Spleen (tissue), 11 donors: ENCODE measurements around the gene NOSIP. TPM values are rescaled to one million over a fixed set of nuclear protein-coding genes. Genes with fewer than 3 reads are reported as not detected.

Source experiments
- DNase-seq: peaks from one replicate; pipeline ENCODE4 v3.0.0-alpha.2; 2020
- H3K27ac ChIP-seq, 8 donors: fragments of 200-600 bp; sonication (generic) in 7 of 8; 1 replicate in 4 of 8; 2 replicates in 4 of 8; pipeline versions ENCODE4 v1.5.0 to v1.8.0; 2016 to 2021; ENCODE audit warnings: inconsistent platforms in 4 of 8, mild to moderate bottlenecking in 4 of 8, moderate library complexity in 1 of 8
- H3K27me3 ChIP-seq, 7 donors: fragments of 200-600 bp; sonication (generic) in 6 of 7; replicated peaks in 1 of 7; 1 replicate in 4 of 7; 2 replicates in 3 of 7; pipeline versions ENCODE4 v1.5.0 to v1.8.0; 2016 to 2021; ENCODE audit warnings: inconsistent platforms in 3 of 7, mild to moderate bottlenecking in 1 of 7
- H3K36me3 ChIP-seq, 6 donors: fragments of 200-600 bp; sonication (generic) in 5 of 6; 1 replicate in 4 of 6; 2 replicates in 2 of 6; pipeline versions ENCODE4 v1.5.0 to v1.8.0; 2016 to 2021; ENCODE audit warnings: inconsistent platforms in 2 of 6
- H3K4me1 ChIP-seq, 6 donors: fragments of 200-600 bp; sonication (generic) in 5 of 6; 1 replicate in 3 of 6; 2 replicates in 3 of 6; pipeline versions ENCODE4 v1.5.0 to v1.8.0; 2016 to 2021; ENCODE audit warnings: inconsistent platforms in 3 of 6
- H3K4me3 ChIP-seq, 8 donors: fragments of 200-600 bp; sonication (generic) in 7 of 8; 1 replicate in 4 of 8; 2 replicates in 4 of 8; pipeline versions ENCODE4 v1.5.0 to v1.8.0; 2016 to 2021; ENCODE audit warnings: inconsistent platforms in 4 of 8, mild to moderate bottlenecking in 4 of 8, moderate library complexity in 2 of 8
- H3K9me3 ChIP-seq, 8 donors: fragments of 200-600 bp; sonication (generic) in 7 of 8; 1 replicate in 4 of 8; 2 replicates in 4 of 8; pipeline versions ENCODE4 v1.5.0 to v1.8.0; 2016 to 2021; ENCODE audit warnings: inconsistent platforms in 4 of 8
- CTCF ChIP-seq, 11 experiments: fragments of 200-600 bp in 7 of 11; fragments of 450-650 bp in 4 of 11; sonication (generic) in 4 of 11; IDR thresholded peaks in 8 of 11; conservative IDR thresholded peaks in 3 of 11; 1 replicate in 7 of 11; 2 replicates in 4 of 11; pipeline versions ENCODE4 v1.4.0 to v1.8.0; 2016 to 2021; ENCODE audit warnings: antibody characterized with exemption in 11 of 11, inconsistent platforms in 4 of 11, mild to moderate bottlenecking in 1 of 11
- POLR2A ChIP-seq, 3 donors: fragments of 450-650 bp; IDR thresholded peaks; one replicate each; pipeline ENCODE4 v1.5.1; 2017; ENCODE audit warnings: antibody characterized with exemption in 3 of 3, mild to moderate bottlenecking in 1 of 3
- POLR2AphosphoS5 ChIP-seq, 3 donors: sonication (generic); formaldehyde crosslinking; IDR thresholded peaks; one replicate each; pipeline ENCODE4 v1.5.1; 2017; ENCODE audit warnings: antibody characterized with exemption in 3 of 3
- WGBS, 5 donors: extraction: QIAGEN DNeasy Blood & Tissue Kit in 3 of 5; methylation state at CpG; one replicate each; pipeline versions ENCODE4 v1.1.5 to v1.1.7; 2013 to 2018; 5-methylcytosine and 5-hydroxymethylcytosine counted together
- intact Hi-C: fragments of 100-400 bp; cut with DNase I; formaldehyde crosslinking; loops from one replicate; pipeline ENCODE4 v1.15.0; 2023; ENCODE audit warnings: low total_unique reads
- polyA plus RNA-seq, 3 donors: library from polyadenylated mRNA; stranded (reverse); fragments of 200-250 nt; gene quantifications; one replicate each; pipeline ENCODE4 v1.2.1, GENCODE V29; 2013
- total RNA-seq, 7 donors: library from RNA; depleted of rRNA in 3 of 7; stranded (reverse); fragments of >200 nt in 3 of 7; fragmentation: NEBNext Ultra II Directional in 4 of 7; extraction: Animal tissue kit (Norgen Biotek cat#: 25700) in 4 of 7; gene quantifications; one replicate each; pipeline versions ENCODE4 v1.1.0 to v1.2.1, GENCODE V29; 2016 to 2021
- donor health status: healthy with polysubstance abuse.
- donor health status: DM: no; HTN: no; CAD: no; lungs with moderate emphysema.
- donor health status: DM: no; HTN: no; CAD: no.
- donor health status: Bipolar disorder and iron deficiency.
- donor health status: healthy.
- donor health status: DM: no; HTN: no; CAD: no.
- donor health status: DM: yes; HTN: yes; CAD: no.

Gene NOSIP
- total and polyA plus RNA-seq, 10 donors = 58.6 to 152 (median 71.7) TPM

- peaks cover 0 to 89% (median 46%) of the 10 kb centered on the region in 6 donors for H3K36me3 ChIP-seq
- H3K27ac ChIP-seq = peak overlapping the region in 5 of 8 donors; percentile 58 to 85 (median 76)
Observed at GRCh38 chr19:49559443-49559842, 20.9 kb downstream of the NOSIP start.

GRCh38 chr19:49558591-49558990, 21.8 kb downstream of the NOSIP start:
- intact Hi-C loops = no loop called here
- Histone ChIP-seq H3K4me3 (peak overlapping the region in 2 of 8 donors; percentile 32 to 55), H3K36me3 (peaks cover 0 to 89% (median 46%) of the 10 kb centered on the region in 6 donors), H3K27ac (peak overlapping the region in 3 of 8 donors; percentile 76 to 85 (median 76)), H3K27me3 (no peaks in the 10 kb centered on the region), H3K4me1 (peaks cover 31 to 95% (median 64%) of the 10 kb centered on the region in 6 donors), H3K9me3 (no peaks in the 10 kb centered on the region)
- WGBS, 5 donors = 75 to 90% (median 86%) methylated on average over 7 of the region's 7 CpGs
- TF ChIP-seq CTCF (IDR thresholded peaks at IDR 0.05 in 8 of 11, conservative IDR thresholded peaks at IDR 0.05 in 3 of 11) (no peak), POLR2A (IDR thresholded peaks at IDR 0.05) (no peak), POLR2AphosphoS5 (IDR thresholded peaks at IDR 0.05) (no peak)
- DNase-seq = no peak

More at GRCh38 chr19:49559443-49559842, 20.9 kb downstream of the NOSIP start:
- Histone ChIP-seq H3K4me3 (peak overlapping the region in 4 of 8 donors; percentile 10 to 55 (median 26)), H3K4me1 (peaks cover 25 to 95% (median 59%) of the 10 kb centered on the region in 6 donors), H3K27me3 (no peaks in the 10 kb centered on the region), H3K9me3 (no peaks in the 10 kb centered on the region)
- WGBS, 5 donors = 87 to 97% (median 93%) methylated on average over 3 of the region's 3 CpGs
- TF ChIP-seq POLR2AphosphoS5 (IDR thresholded peaks at IDR 0.05) (no peak), POLR2A (IDR thresholded peaks at IDR 0.05) (no peak), CTCF (IDR thresholded peaks at IDR 0.05 in 8 of 11, conservative IDR thresholded peaks at IDR 0.05 in 3 of 11) (no peak)
- no peak for DNase-seq
- intact Hi-C loops = no loop called here

- Histone ChIP-seq H3K9me3 (no peaks in the 10 kb centered on the region), H3K36me3 (peaks cover 0 to 86% (median 46%) of the 10 kb centered on the region in 6 donors), H3K27me3 (no peaks in the 10 kb centered on the region), H3K4me1 (peaks cover 28 to 95% (median 64%) of the 10 kb centered on the region in 6 donors), H3K4me3 (peak overlapping the region in 1 of 8 donors; percentile 32), H3K27ac (peak overlapping the region in 3 of 8 donors; percentile 66 to 76 (median 76))
- 85 to 93% (median 92%) methylated on average over 18 of the region's 18 CpGs for WGBS, 5 donors
- DNase-seq = no peak
- intact Hi-C loops = no loop called here
- TF ChIP-seq POLR2A (IDR thresholded peaks at IDR 0.05) (no peak), CTCF (IDR thresholded peaks at IDR 0.05 in 8 of 11, conservative IDR thresholded peaks at IDR 0.05 in 3 of 11) (no peak), POLR2AphosphoS5 (IDR thresholded peaks at IDR 0.05) (peak in 2 of 3 donors; percentile 19 to 39)
Observed at GRCh38 chr19:49557641-49558325, 22.6 kb downstream of the NOSIP start.
